OCI-LY7 (cell line): ENCODE measurements around the gene EDN2.

ENCODE experiments used
- CTCF ChIP-seq: fragments of 200-600 bp; sonication (generic); conservative IDR thresholded peaks from 2 replicates; pipeline ENCODE4 v1.5.1; 2014; ENCODE audit warnings: mild to moderate bottlenecking, antibody characterized with exemption, low read length, moderate library complexity, mixed read lengths
- EZH2phosphoT487 ChIP-seq: fragments of 200-600 bp; sonication (generic); IDR thresholded peaks from 2 replicates; pipeline ENCODE4 v1.6.1; 2018; ENCODE audit warnings: low read depth, borderline replicate concordance, mild to moderate bottlenecking, mixed run types, antibody characterized with exemption, low read length, moderate library complexity, mixed read lengths

GRCh38 chr1:41501581-41501980 is 17.1 kb upstream of the EDN2 start:
- TF ChIP-seq CTCF (no peak), EZH2phosphoT487 (no peak)
